Lung microvascular endothelial cell (primary cell): Measurements from ENCODE around the gene LKAAEAR1. TPM values are rescaled to one million over a fixed set of nuclear protein-coding genes. Genes with fewer than 3 reads are reported as not detected.

Source experiments
- DNase-seq, 2 donors: peaks; one replicate each; pipeline versions ENCODE4 v3.0.0 to v3.0.0-alpha.2; 2010; ENCODE audit warnings: low read depth in 2 of 2
- total RNA-seq: library from RNA; depleted of rRNA; stranded (reverse); fragments of >200 nt; gene quantifications from 2 replicates; pipeline ENCODE4 v1.2.1, GENCODE V29; 2014

The LKAAEAR1 gene
- total RNA-seq, 1 donor from 2014 or later = 0.20 TPM

DNA sequence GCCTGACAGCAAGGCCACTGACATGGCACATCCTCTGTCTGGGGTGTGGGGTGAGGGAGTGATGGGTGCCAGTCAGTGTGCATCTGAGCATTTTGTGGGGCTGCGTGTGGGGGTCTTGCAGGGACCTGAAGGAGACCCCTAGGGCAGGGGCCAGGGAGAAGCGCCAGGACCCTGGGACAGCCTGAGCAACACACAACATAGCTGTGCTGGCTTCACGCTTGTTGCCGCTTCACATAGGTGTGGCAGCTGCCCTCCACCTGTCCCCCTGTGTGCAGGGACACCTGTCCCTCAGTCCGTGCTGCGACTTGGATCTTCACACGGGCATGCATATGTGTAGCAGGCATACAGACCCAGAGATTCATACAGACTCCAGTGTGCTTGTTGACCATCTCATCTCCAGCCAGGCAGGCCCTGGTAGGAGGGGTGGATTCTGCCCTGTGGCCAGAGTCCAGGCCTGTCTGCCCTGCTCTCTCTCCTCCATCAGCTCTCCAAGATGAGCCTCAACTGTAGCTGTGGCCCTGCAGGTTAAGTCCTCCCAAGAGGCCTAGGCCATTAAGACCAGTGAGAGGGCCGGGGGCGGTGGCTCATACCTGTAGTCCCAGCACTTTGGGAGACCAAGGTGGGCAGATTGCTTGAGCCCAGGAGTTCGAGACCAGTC lies 26.3 kb upstream of the LKAAEAR1 start:
- no peak for DNase-seq

GRCh38 chr20:64109831-64110391 lies 25.7 kb upstream of the LKAAEAR1 start:
- DNase-seq = no peak

- no peak for DNase-seq
These were observed 24.8 kb upstream of the LKAAEAR1 start for GRCh38 chr20:64108731-64109681.

GRCh38 chr20:64107736-64108457 lies 23.7 kb upstream of the LKAAEAR1 start:
- no peak for DNase-seq

GRCh38 chr20:64106981-64107735 lies 23.0 kb upstream of the LKAAEAR1 start, which contains the start of gene NPBWR2:
TSS of gene NPBWR2 (minus strand) at chr20:64107565. CDS start at chr20:64106831, 734 bp downstream.
- DNase-seq = no peak

DNA sequence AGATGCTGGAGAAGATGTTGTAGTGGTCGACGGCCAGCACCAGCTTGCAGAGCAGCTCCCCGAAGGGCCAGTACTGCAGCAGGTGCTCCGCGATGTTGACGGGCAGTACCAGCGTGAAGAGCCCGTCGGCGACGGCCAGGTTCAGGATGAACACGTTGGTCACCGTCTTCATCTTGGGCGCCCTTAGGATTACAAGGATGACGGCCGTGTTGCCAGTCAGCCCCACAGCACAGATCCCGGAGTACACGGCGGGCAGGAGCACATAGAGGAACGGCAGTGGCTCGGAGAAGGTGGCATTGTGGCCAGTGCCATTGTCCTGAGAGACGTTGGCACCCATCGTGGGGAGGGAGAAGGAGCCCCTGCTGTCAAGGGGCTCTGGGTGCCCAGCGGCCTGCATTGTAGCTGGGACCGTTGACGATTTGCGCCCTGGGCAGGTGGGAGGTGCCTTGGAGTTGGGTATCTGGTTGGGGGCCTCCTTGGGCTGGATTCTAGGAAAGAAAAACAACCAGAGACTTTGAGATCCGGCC lies 22.3 kb upstream of the LKAAEAR1 start:
- DNase-seq = no peak

- DNase-seq = no peak
These were observed 21.7 kb upstream of the LKAAEAR1 start for GRCh38 chr20:64105846-64106434.

GRCh38 chr20:64104667-64105451 lies 20.7 kb upstream of the LKAAEAR1 start:
- no peak for DNase-seq

DNA sequence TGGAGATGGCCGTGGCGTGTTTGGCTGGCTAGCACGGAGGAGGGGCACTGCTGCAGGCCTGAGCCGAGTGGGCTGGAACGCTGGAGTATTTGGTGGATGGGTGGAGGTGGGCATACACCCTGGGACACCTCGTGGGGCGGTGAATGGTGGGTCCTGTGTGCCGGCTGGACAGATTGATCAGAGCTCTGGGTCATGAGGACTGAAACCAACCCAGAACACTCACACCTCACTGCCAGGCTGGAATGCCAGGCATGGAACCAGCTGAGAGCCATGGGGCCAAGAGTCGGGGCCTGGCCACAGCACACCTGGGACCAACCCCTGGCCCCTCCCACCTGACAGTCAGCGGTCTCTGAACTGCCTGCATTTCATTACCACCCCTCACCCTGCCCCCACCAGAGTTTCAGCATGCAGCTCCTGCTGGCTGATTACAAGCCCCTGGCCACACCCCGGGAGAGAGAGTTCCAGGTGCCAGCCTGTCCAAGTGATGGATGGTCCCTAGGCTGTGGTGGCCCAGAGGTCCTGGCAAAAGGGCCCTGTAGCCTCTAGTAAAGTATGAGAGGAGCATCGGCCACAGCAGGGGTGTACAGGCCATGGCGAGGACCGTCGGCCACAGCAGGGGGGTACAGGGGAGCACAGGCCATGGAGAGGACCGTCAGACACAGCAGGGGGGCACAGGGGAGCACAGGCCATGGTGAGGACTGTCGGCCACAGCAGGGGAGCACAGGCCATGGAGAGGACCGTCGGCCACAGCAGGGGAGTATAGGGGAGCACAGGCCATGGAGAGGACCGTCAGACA lies 19.9 kb upstream of the LKAAEAR1 start:
- DNase-seq = no peak

DNA sequence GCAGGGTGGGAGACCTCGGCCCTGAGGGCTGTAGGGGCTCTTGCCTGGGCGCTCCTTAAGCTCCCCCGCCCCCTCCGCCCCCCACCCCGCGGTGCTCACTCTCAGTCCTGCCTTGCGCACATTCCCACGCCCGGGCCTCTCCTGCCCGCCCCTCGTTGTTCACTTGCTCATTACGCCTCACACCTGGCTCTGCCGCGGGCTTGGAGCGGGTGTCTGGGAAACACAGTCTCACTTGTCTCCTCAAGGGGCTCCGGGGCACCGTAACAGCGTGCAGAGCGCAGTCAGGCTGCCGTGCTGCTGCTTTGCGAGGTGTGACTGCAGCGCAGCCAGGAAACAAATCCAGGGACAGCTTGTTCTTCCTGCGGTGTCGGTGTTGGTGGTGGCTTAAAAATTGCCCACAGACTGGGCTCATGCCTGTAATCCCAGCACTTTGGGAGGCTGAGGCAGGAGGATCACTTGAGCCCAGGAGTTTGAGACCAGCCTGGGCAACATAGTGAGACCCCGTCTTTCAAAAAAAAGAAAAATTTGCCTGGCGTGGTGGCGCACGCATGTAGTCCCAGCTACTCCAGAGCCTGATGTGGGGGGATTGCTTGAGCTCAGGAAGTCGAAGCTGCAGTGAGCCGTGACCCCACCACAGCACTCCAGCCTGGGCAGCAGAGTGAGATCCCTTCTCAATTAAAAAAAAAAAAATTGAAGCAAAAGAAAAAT lies 18.6 kb upstream of the LKAAEAR1 start:
- peak in 1 of 2 donors; percentile 13 for DNase-seq

DNA sequence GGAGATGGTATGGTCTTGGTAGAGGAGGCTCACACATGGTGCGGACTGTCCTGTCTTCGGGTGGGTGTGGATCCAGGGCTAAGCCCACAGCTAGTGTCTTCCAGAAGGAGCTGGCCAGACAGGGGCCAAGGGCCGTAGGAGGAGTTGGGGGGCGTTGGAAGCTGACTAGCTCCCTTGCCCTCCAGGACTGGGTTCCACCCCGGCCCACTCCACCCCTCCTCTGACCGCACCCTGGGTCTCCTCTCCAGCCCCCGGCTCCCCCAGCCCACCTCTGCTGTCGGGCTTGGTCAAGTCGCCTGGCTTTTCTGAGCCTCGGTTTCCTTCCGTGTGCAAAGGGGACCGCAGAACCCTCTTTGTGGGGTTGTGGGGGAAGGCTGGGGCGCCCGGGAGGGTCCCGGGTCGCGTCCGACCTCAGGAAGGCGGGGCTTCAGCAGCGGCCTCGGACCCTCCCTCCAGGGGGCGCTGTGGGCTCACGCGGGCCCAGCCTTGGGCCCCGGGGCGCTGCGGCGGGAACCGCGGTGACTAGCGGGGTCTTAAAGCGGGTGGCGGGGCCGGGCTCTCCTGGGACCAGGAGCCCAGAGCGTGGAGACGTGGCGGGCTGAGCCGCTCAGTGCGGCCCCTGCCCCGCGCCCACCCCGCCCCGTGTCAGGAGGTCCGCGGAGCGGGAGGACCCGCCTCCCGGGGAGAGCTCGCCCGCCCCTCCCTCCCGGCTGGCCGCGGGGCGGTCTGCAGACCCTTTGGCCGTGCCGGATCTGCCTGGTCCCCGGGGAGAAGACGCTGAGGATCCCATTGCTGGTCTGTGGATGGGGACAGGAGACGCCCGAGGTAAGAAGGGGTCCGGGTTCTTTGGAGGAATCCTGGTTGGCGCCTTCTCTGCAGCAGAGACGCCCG lies 17.8 kb upstream of the LKAAEAR1 start:
- peak; percentile 25 to 54 for DNase-seq

DNA sequence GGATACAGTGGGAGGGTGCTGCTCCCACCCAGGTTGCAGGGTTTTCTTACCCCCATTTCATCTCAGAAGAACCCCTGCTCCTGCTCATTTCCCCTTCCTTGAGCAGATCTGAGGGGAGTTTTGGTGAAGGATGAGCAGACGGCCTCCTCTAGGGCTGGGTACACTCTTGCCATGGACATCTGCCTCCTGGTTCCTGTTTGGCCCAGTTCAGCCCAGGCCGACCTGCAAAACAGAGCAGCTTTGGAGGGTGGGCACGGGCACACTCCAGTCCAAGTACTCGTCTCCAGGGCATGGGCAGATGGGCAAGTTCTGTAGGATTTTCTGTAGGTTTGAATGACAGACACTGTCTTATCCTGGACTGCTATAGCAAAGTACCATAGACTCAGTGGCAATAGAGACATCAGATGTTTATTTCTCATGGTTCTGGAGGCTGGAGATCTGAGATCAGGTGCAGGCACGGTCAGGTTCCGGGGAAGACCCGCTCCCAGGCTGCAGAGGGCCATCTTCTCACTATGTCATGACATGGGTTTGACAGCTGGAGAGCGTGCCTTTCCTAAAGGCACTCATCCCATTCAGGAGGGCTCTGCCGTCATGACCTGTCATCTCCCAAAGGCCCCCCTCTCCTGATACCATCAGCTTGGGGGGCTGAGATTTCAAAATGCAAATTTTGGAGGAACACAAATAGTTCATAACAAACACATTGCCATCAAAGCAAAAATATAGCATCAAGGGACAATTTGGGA lies 16.9 kb upstream of the LKAAEAR1 start:
- DNase-seq = no peak

- no peak for DNase-seq
These were observed 16.3 kb upstream of the LKAAEAR1 start for GRCh38 chr20:64100566-64100888.

DNA sequence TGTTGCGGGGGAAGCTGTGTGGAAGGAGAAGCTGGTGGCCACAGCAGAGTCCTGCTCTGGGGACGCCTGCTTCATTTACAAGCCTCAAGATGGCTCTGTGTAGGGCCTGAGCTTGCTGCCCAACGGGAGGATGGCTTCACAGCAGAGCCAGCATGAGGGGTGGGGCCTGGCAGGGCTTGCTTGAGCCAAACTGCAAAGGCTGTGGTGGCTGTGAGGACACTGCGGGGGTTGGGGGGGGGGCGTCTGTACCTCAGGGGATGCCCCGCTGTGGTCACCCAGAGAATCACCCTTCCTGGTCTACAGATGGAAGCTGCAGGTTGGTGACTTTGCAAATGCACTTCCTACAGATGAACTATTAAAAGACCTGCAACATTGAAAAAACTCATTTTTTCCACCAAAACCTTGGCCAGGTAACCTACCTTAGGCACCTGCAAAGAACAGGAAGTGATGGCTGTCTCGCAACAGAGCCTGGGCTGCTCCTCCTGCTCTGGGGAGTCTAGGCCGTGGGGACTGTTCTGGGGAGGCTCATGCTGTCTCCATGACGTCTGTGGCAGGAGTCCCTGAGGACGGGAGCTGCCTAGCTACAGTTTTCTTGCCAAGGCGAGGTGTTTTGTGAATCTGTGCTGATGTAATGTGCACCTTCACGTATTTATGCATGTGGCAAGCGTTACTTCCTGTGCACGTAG lies 15.8 kb upstream of the LKAAEAR1 start:
- DNase-seq = no peak

DNA sequence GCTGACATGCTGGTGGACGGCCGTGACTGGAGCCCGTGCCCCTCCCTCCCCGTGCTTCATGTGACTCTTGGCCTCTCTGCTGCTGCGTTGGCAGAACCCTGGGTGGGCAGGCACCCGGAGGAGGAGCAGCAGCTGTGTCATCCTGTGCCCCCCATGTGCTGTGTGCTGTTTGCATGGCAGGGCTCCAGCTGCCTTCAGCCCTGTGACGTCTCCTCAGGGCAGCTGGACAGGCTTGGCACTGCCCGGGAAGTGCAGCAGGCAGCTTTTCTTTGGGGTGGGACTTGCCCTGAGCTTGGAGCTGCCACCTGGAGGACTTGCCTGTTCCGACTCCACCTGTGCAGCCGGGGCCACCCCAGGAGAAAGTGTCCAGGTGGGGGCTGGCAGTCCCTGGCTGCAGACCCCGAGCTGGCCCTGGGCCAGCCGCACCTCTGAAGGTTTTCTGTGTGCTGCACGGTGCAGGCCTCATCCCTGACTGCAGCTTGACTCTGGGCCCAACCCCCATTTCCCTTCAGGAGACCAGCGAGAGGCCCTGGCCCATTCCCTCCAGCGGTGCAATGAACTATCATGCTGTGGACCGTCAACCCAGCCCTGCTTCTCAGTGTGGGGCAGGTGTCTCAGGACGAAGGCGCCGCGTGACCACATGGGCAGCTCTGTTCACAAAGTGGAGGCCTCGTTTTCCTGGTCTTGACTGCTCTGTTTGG lies 15.0 kb upstream of the LKAAEAR1 start:
- DNase-seq = no peak
